HCT116 (cell line): Measurements from ENCODE around the gene TSPAN14. TPM values are rescaled to one million over a fixed set of nuclear protein-coding genes. Genes with fewer than 3 reads are reported as not detected.

Experiments
- ATAC-seq: fragments of 200-7000 bp; cut with Tn5 transposase; 2 replicates; pipeline ENCODE4 v1.9.1; 2020; ENCODE audit warnings: mild to moderate bottlenecking, moderate library complexity
- BruUV-seq: library from RNA; stranded (reverse); fragments of 400-500 nt; replicated peaks from 2 replicates; lab custom pipeline; 2021; lab: Mats Ljungman, UMichigan
- CTCF ChIA-PET: fragments of 300-600 bp; sonication (Branson Sonifier 250); formaldehyde crosslinking; loops from one replicate; lab custom pipeline; 2021; ENCODE audit warnings: antibody characterized with exemption; lab: Charles Lee
- POLR2A ChIA-PET: fragments of 300-600, 350-600 bp; sonication (Branson Sonifier 250); formaldehyde crosslinking; loops from one replicate; lab custom pipeline; 2021; ENCODE audit warnings: antibody characterized with exemption; lab: Charles Lee
- RAD21 ChIA-PET, 2 experiments: fragments of 300-600 bp; sonication (Branson Sonifier 250); formaldehyde crosslinking; loops; one replicate each; lab custom pipeline; 2023; ENCODE audit warnings: low total read pairs in 2 of 2; ENCODE audit not compliant: uncharacterized antibody in 2 of 2, unreplicated experiment in 2 of 2, low non-redundant PET in 1 of 2; lab: Charles Lee
- DNase-seq: peaks from one replicate; pipeline ENCODE4 v3.0.0-alpha.2; 2010; ENCODE audit warnings: low read depth, low spot score
- H2AFZ ChIP-seq: fragments of 200-600 bp; shearing (Covaris generic), sonication (generic); 2 replicates; pipeline ENCODE4 v1.6.1; 2017; ENCODE audit warnings: low read depth, mixed run types, mixed read lengths, antibody characterized with exemption, low read length; ENCODE audit not compliant: poor library complexity, severe bottlenecking
- H3K27ac ChIP-seq: 2 replicates; pipeline ENCODE4 v1.5.1; 2012; ENCODE audit warnings: low read depth, low read length
- H3K27me3 ChIP-seq: fragments of 200-600 bp; sonication (generic); 2 replicates; pipeline ENCODE4 v1.6.1; 2016; ENCODE audit warnings: mixed run types, low read length, mixed read lengths; ENCODE audit not compliant: insufficient read depth
- H3K36me3 ChIP-seq, 2 experiments: fragments of 200-500 bp in 1 of 2; fragments of 200-600 bp in 1 of 2; sonication (Bioruptor generic) in 1 of 2; sonication (generic) in 1 of 2; 2 replicates each; pipeline versions ENCODE4 v1.5.1 to v1.6.1; 2014 to 2016; ENCODE audit warnings: low read length in 2 of 2, inconsistent platforms in 1 of 2, mixed read lengths in 1 of 2, mixed run types in 1 of 2; ENCODE audit not compliant: insufficient read depth in 2 of 2, control insufficient read depth in 1 of 2
- H3K4me1 ChIP-seq, 2 experiments: fragments of 200-600 bp in 1 of 2; sonication (generic) in 1 of 2; 2 replicates each; pipeline versions ENCODE4 v1.5.1 to v1.6.1; 2012 to 2017; ENCODE audit warnings: low read length in 2 of 2, inconsistent platforms in 1 of 2, mild to moderate bottlenecking in 1 of 2, mixed read lengths in 1 of 2, mixed run types in 1 of 2, moderate library complexity in 1 of 2; ENCODE audit not compliant: insufficient read depth in 2 of 2, control insufficient read depth in 1 of 2
- H3K4me2 ChIP-seq: fragments of 200-600 bp; sonication (generic); 2 replicates; pipeline ENCODE4 v1.6.1; 2017; ENCODE audit warnings: mixed run types, low read length, mixed read lengths
- H3K4me3 ChIP-seq, 2 experiments: fragments of 200-600 bp in 1 of 2; sonication (generic) in 1 of 2; replicated peaks in 1 of 2; 2 replicates each; pipeline ENCODE4 v1.5.1; 2011 to 2016; ENCODE audit warnings: low read length in 2 of 2, control low read depth in 1 of 2, low read depth in 1 of 2, mild to moderate bottlenecking in 1 of 2, mixed read lengths in 1 of 2, mixed run types in 1 of 2
- H3K79me2 ChIP-seq: fragments of 200-600 bp; sonication (generic); 2 replicates; pipeline ENCODE4 v1.6.1; 2017; ENCODE audit warnings: mild to moderate bottlenecking, mixed run types, low read length, moderate library complexity, mixed read lengths; ENCODE audit not compliant: insufficient read depth
- H3K9ac ChIP-seq: fragments of 200-600 bp; sonication (generic); 2 replicates; pipeline ENCODE4 v1.6.1; 2016; ENCODE audit warnings: low read length, mixed read lengths
- H3K9me2 ChIP-seq: fragments of 200-600 bp; sonication (generic), shearing (Covaris generic); 2 replicates; pipeline ENCODE4 v1.6.1; 2017; ENCODE audit warnings: mixed run types, mild to moderate bottlenecking, moderate library complexity; ENCODE audit not compliant: insufficient read depth
- H3K9me3 ChIP-seq, 2 experiments: fragments of 200-500 bp in 1 of 2; fragments of 200-600 bp in 1 of 2; sonication (Bioruptor generic) in 1 of 2; sonication (generic) in 1 of 2; 2 replicates each; pipeline ENCODE4 v1.6.1; 2014 to 2017; ENCODE audit warnings: low read length in 2 of 2, mixed read lengths in 2 of 2, inconsistent platforms in 1 of 2, low read depth in 1 of 2, mild to moderate bottlenecking in 1 of 2, mixed run types in 1 of 2, moderate library complexity in 1 of 2; ENCODE audit not compliant: control insufficient read depth in 1 of 2, insufficient read depth in 1 of 2
- H4K20me1 ChIP-seq: fragments of 200-600 bp; sonication (generic), shearing (Covaris generic); 2 replicates; pipeline ENCODE4 v1.6.1; 2017; ENCODE audit warnings: mixed run types, mild to moderate bottlenecking, moderate library complexity; ENCODE audit not compliant: insufficient read depth
- JUND ChIP-seq: IDR thresholded peaks from 2 replicates; pipeline ENCODE4 v1.6.1; 2012
- POLR2A ChIP-seq: IDR thresholded peaks from 2 replicates; pipeline ENCODE4 v1.7.0; 2011; ENCODE audit warnings: borderline replicate concordance; ENCODE audit not compliant: insufficient read depth, insufficient read length; ENCODE audit errors: extremely low read depth
- SIN3A ChIP-seq: IDR thresholded peaks from 2 replicates; pipeline ENCODE4 v1.6.1; 2012; ENCODE audit warnings: low read depth
- ZFX ChIP-seq: fragments of 450-650 bp; IDR thresholded peaks from 2 replicates; pipeline ENCODE4 v1.6.1; 2017
- ZNF274 ChIP-seq: fragments of 200-500 bp; sonication (Bioruptor generic); IDR thresholded peaks from 2 replicates; pipeline ENCODE4 v1.6.1; 2014; ENCODE audit warnings: mild to moderate bottlenecking, low read depth, low read length, inconsistent platforms
- intact Hi-C: fragments of 100-400 bp; cut with micrococcal nuclease; formaldehyde crosslinking; loops from 2 replicates; pipeline ENCODE4 v1.10.0; 2022
- total RNA-seq: library from RNA; stranded (reverse); gene quantifications from one replicate; pipeline ENCODE4 v1.2.1, GENCODE V29; 2021; ENCODE audit not compliant: unreplicated experiment
- TF ChIP-seq, protein P1 (sequence below), 3 experiments: fragments of 200-600 bp in 1 of 3; sonication (generic) in 1 of 3; IDR thresholded peaks in 2 of 3; conservative IDR thresholded peaks in 1 of 3; 2 replicates each; pipeline ENCODE4 v1.5.1; 2012 to 2017; ENCODE audit warnings: low read depth in 2 of 3, low read length in 2 of 3, antibody characterized with exemption in 1 of 3, borderline replicate concordance in 1 of 3, control low read depth in 1 of 3, mild to moderate bottlenecking in 1 of 3, mixed read lengths in 1 of 3, mixed run types in 1 of 3, moderate library complexity in 1 of 3; ENCODE audit not compliant: insufficient read depth in 1 of 3

Gene TSPAN14
- total RNA-seq, 1 experiment from 2014 or later: 86.8 TPM

DNA sequence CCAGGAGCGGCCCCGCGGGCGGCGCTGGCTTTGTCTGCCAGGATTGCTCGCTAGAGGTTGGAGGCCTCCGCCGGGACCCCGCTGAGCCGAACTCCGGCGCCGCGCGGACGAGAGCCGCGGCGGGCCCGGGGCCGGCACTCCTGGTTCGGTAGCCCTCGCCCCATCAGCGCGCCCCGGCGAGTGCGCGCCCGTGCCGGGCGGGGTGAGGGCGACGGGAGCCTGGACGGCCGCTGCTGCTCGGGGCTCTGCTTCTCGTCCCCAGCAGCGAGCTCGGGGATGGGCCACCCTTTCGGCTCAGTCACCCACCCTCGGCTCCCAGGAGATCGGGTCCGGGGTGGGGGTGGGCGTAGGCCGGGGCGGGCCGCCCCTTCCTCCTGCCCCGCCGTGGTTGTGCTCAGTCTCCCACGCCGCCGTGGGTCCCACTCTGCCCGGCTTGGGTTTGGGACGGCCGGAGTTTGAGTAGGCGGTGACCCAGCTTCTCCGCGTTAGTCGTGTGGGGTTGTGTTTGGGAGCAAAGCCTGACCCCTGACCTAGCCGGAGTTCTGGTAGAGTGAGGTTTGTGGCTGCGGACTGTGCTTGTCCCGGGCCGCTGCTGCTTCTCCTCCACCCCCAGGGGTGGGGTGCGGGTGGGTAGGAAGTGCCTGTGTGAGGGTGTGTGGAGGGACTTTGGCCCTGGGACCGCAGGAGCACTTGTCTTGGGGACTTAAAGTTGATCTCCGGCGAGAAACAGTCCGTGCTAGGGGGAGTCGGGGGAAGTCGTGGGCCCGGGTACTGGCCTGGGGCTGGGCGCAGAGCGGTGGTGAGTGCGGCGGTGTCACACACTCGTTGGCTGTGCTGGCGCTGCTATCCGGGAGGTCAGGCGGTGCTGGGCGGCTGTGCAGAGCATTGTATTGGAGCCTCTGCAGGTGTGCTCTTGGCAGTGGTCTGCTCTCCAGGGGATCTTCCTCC, 677 bp downstream of the TSPAN14 start:
- ChIA-PET POLR2A (no interaction called here), CTCF (interaction anchor here (2.8 kb wide), 1 partner anchor 50 kb away, joined by 7 read pairs; no protein-coding TSS in a partner anchor), RAD21 (no interaction called here)
- Histone ChIP-seq H3K4me2 (peak overlapping the region; percentile 96), H3K9me2 (no peaks in the 10 kb centered on the region), H3K36me3 (no peaks in the 10 kb centered on the region), H3K27me3 (no peaks in the 10 kb centered on the region), H3K27ac (peak overlapping the region; percentile 87), H3K9me3 (peaks cover 0 to 5% of the 10 kb centered on the region in 2 experiments; a peak in 1 of 4 replicates), H3K4me3 (peak overlapping the region; percentile 83 to 92), H2AFZ (no peak overlapping the region), H3K9ac (peak overlapping the region; percentile 88), H4K20me1 (no peaks in the 10 kb centered on the region), H3K79me2 (peaks cover 56% of the 10 kb centered on the region), H3K4me1 (peaks cover 42 to 60% of the 10 kb centered on the region in 2 experiments)
- intact Hi-C loops: no loop called here
- DNase-seq: no peak
- TF ChIP-seq, protein P1, sequence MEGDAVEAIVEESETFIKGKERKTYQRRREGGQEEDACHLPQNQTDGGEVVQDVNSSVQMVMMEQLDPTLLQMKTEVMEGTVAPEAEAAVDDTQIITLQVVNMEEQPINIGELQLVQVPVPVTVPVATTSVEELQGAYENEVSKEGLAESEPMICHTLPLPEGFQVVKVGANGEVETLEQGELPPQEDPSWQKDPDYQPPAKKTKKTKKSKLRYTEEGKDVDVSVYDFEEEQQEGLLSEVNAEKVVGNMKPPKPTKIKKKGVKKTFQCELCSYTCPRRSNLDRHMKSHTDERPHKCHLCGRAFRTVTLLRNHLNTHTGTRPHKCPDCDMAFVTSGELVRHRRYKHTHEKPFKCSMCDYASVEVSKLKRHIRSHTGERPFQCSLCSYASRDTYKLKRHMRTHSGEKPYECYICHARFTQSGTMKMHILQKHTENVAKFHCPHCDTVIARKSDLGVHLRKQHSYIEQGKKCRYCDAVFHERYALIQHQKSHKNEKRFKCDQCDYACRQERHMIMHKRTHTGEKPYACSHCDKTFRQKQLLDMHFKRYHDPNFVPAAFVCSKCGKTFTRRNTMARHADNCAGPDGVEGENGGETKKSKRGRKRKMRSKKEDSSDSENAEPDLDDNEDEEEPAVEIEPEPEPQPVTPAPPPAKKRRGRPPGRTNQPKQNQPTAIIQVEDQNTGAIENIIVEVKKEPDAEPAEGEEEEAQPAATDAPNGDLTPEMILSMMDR (IDR thresholded peaks at IDR 0.05 in 2 of 3, conservative IDR thresholded peaks at IDR 0.05 in 1 of 3; ENCODE audit: borderline replicate concordance in 1 of 3, insufficient read depth in 1 of 3, low read depth in 2 of 3, low read length in 2 of 3): no peak
- TF ChIP-seq SIN3A (no peak), ZNF274 (no peak), ZFX (no peak), POLR2A (no peak), JUND (no peak)
- ATAC-seq: peak; percentile 6
- BruUV-seq: no TSS peak
